Omental fat pad (tissue), 4 donors: ENCODE results near the gene PPP6R2. TPM values are rescaled to one million over a fixed set of nuclear protein-coding genes. Genes with fewer than 3 reads are reported as not detected.
"Not testable (repeated sequence)": the region's sequence is repeated elsewhere in the genome, so short reads cannot be mapped to it uniquely, and the experiment has no call there.

ENCODE experiments used
- ATAC-seq: fragments of 150-250 bp; one replicate; pipeline ENCODE4 v1.9.1; 2016; ENCODE audit warnings: mild to moderate bottlenecking, moderate library complexity; ENCODE audit not compliant: low FRiP score
- DNase-seq: peaks from one replicate; pipeline ENCODE4 v3.0.0-alpha.2; 2019; ENCODE audit warnings: low spot score
- CTCF ChIP-seq, 3 donors: fragments of 450-650 bp; IDR thresholded peaks; one replicate each; pipeline ENCODE4 v1.5.1; 2016 to 2017; ENCODE audit warnings: antibody characterized with exemption in 3 of 3, mild to moderate bottlenecking in 3 of 3, moderate library complexity in 2 of 3
- total RNA-seq, 4 donors: library from RNA; depleted of rRNA; stranded (reverse); fragments of >200 nt; gene quantifications; one replicate each; pipeline ENCODE4 v1.1.0, GENCODE V29; 2016

PPP6R2 gene
- total RNA-seq, 4 donors from 2014 or later: 35.6 to 64.6 (median 41.7) TPM

- ATAC-seq (no peak), DNase-seq (no peak)
- no peak for TF ChIP-seq CTCF (IDR thresholded peaks at IDR 0.05)
These were observed 63.5 kb downstream of the PPP6R2 start for GRCh38 chr22:50406416-50407170.

GRCh38 chr22:50408311-50408710 is 65.2 kb downstream of the PPP6R2 start:
- DNase-seq (no peak), ATAC-seq (no peak)
- TF ChIP-seq CTCF (IDR thresholded peaks at IDR 0.05): no peak

GRCh38 chr22:50408954-50409353 is 65.8 kb downstream of the PPP6R2 start:
- not testable (repeated sequence) for DNase-seq, ATAC-seq

- no peak for DNase-seq
- ATAC-seq: no peak
- no peak for TF ChIP-seq CTCF (IDR thresholded peaks at IDR 0.05)
These were observed 71.5 kb downstream of the PPP6R2 start for GRCh38 chr22:50414476-50415248.

GRCh38 chr22:50415426-50415825 is 72.3 kb downstream of the PPP6R2 start:
- ATAC-seq: no peak
- no peak for TF ChIP-seq CTCF (IDR thresholded peaks at IDR 0.05)
- DNase-seq: no peak

GRCh38 chr22:50416996-50417395 is 73.9 kb downstream of the PPP6R2 start:
- TF ChIP-seq CTCF (IDR thresholded peaks at IDR 0.05): no peak
- ATAC-seq: no peak
- DNase-seq: no peak

- ATAC-seq (no peak), DNase-seq (no peak)
- no peak for TF ChIP-seq CTCF (IDR thresholded peaks at IDR 0.05)
These were observed 74.5 kb downstream of the PPP6R2 start for GRCh38 chr22:50417411-50418210.
